NOMO-1 treated with dmso at 0.1 percent for 144 hours (cell line): Measurements from ENCODE around the gene PCP4.

ENCODE experiments used
- DNase-seq: peaks from one replicate; lab custom pipeline; 2025; ENCODE audit not compliant: unreplicated experiment; lab: John Stamatoyannopoulos, UW

Gene PCP4

GRCh38 chr21:39969691-39970364, 102.6 kb downstream of the PCP4 start:
- no peak for DNase-seq

- DNase-seq, result no peak
Observed at GRCh38 chr21:39971956-39972355, 104.7 kb downstream of the PCP4 start.

GRCh38 chr21:39972471-39972870, 105.2 kb downstream of the PCP4 start:
- DNase-seq, result no peak

- DNase-seq, result no peak
Observed at GRCh38 chr21:39972976-39973770, 105.9 kb downstream of the PCP4 start.

GRCh38 chr21:39976800-39977199, 109.6 kb downstream of the PCP4 start:
- no peak for DNase-seq
